GM12875 (cell line): ENCODE measurements around the gene TNK1.

Experiments
- H3K4me3 ChIP-seq: one replicate; pipeline ENCODE4 v1.5.1; 2011; ENCODE audit warnings: low read depth, low read length, control low read depth
- TF ChIP-seq, protein P1 (sequence below): IDR thresholded peaks from 2 replicates; pipeline ENCODE4 v1.5.1; 2011; ENCODE audit warnings: low read depth, mild to moderate bottlenecking, control low read depth, inconsistent platforms, low read length, moderate library complexity, borderline replicate concordance; ENCODE audit not compliant: insufficient read depth

Gene TNK1

DNA sequence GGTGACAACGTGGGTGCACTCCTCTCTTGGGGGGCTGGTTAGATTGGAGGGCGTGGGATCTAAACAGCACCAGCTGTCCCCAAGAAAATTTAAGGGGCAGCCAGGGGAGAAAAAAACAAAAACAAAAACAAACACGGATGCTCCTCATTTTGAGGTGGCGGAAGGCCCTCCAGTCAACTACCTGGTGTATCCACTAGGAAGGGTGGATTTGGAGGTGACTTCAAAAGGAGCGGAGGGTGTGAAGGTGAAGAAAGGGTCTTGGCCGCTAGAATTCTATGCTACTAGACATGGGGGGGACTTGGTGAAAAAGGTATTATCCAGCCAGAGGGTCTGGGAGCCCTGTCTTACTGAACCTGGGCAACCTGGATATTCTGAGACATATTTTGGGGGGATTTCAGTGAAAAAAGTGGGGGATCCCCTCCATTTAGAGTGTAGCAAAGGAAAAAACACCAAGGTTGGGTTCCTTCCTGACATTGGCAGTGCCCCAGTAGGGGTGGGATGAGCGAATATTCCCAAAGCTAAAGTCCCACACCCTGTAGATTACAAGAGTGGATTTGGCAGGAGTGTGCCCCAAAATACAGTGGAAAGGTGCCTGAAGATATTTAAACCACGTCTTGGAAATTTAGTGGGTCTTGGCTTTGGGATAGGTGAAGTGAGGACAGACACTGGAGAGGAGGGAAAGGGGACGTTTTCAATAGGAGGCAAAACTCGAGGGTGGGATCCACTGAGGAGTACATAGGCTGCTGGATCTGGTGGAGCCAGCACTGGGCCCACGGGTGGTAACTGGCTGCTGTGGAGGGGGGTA is 58.0 kb downstream of the TNK1 start:
- H3K4me3 ChIP-seq: no peak overlapping the region
- TF ChIP-seq, protein P1, sequence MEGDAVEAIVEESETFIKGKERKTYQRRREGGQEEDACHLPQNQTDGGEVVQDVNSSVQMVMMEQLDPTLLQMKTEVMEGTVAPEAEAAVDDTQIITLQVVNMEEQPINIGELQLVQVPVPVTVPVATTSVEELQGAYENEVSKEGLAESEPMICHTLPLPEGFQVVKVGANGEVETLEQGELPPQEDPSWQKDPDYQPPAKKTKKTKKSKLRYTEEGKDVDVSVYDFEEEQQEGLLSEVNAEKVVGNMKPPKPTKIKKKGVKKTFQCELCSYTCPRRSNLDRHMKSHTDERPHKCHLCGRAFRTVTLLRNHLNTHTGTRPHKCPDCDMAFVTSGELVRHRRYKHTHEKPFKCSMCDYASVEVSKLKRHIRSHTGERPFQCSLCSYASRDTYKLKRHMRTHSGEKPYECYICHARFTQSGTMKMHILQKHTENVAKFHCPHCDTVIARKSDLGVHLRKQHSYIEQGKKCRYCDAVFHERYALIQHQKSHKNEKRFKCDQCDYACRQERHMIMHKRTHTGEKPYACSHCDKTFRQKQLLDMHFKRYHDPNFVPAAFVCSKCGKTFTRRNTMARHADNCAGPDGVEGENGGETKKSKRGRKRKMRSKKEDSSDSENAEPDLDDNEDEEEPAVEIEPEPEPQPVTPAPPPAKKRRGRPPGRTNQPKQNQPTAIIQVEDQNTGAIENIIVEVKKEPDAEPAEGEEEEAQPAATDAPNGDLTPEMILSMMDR: no peak
